ENCODE data around the gene ANKRD66.
A peak's percentile ranks its signal among the peaks of the same experiment; 100 is the strongest.
"Not testable (repeated sequence)": the region's sequence is repeated elsewhere in the genome, so short reads cannot be mapped to it uniquely, and the experiment has no call there.

ANKRD66 gene

DNA sequence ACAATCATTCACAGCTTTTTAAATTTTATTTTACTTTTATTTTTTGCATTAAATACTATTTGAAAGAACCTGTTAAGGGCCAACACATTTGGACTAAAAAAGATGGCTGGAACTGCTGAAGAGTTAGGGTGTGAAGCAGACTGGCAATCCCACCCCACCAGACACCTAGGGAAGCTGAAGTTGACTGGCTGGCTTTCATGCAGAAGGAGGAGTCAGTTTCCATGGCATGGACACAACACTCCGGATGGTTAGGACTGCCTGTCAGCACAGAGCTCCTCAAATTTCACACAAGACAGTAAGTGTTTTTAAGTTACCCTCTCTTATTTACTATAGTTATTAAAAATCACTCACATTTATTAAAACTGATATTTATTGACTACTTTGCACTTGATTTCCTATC, at the start of gene ANKRD66:
ANKRD66 (plus strand) TSS at position 238 of the 400 bp plus-strand sequence. CDS start 5,016 bp downstream, outside the sequence.
- DNase-seq, result no peak

DNA sequence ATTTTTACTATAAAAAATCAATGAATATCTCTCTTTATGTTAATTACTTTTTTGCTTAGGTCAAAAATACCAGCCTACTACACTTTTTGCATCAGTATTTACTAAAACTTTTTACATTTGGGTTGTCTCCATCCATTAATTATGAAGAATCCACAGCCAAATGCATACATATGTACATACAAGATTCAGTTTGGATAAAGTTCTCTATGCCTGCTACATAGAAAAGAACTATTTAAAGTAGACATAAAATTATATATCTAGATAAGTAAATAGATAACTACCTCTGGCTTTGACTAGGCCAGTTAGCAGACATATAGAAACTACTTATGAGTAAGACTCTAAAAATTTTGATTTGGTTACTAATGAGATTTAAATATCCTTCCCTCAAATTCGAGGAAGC, 46.8 kb upstream of the ANKRD66 start:
- DNase-seq, result no peak

DNA sequence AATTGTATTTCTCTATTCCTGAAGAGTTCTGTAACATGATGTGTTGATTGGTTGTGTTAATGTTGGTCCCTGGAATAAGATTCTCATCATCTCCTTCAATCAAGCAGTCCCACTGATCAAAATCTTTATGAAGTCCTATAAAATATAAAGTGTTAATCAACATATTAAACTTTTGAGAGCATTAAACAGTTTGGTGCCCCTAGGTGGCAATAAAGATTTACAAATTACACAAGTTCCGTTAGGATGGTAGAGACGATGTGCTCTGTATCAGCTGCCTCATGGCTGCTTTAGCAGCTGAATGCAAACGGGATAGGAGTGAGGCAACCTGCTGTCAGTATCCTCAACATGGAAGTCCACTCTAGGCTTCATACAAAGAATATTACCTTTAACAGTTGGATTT, 42.2 kb upstream of the ANKRD66 start:
- no peak for DNase-seq

DNA sequence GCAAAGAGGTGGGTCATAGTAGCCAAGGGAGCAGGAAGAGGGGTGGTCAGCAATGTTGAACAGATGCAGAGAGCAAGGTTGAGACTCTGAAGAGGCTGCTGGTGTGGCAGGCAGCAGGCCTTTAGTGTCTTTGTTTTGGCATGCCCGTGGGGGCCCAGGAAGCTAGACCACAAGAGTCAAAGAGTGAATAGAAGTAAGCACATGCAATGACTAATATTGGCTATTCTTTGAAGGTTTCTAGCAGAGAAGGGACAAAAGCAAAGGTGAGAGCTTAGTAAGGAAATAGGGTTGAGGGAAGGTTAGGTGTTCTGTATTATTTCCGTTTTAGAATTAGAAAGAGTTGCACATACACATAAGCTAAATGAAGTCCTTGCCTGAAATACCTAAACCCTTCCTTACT, 40.3 kb upstream of the ANKRD66 start:
- no peak for DNase-seq

DNA sequence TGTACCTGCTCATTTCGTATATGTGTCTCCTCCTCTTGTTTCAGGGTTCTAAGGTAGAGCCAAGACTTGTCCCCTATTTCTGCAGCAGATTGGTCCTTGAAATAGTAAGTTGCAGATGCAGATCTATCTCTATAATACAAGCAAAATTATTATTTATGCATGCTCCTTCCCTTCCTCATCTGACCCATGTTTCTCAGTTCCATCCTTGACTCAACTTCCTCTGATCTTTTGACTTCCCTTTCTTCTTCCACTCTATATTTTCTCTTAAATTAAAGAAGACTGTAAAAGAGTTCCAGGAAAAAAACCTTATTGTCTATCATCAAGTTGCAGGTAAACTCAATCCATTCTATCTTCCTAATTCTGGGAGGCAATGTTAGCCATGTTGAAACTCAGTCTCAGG, 35.2 kb upstream of the ANKRD66 start:
- DNase-seq, result no peak

DNA sequence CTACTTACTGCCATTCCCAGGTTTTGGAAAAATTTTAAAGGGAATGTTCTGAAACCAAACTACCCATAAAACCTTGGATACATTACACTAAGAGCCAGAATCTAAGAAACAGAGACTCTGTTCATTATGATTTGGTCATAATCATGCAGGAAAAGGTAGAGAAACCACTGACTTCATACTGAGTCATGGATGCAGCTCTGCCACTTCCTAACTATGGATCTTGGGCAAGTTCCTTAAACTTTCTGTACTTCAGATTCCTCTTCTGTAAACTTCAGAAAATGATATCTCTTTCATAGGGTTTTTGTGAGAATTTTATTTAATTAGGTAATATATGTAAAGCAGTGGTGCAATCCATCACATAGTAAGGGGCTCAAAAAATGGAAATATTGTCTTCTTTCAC, 31.6 kb upstream of the ANKRD66 start:
- DNase-seq, result no peak

DNA sequence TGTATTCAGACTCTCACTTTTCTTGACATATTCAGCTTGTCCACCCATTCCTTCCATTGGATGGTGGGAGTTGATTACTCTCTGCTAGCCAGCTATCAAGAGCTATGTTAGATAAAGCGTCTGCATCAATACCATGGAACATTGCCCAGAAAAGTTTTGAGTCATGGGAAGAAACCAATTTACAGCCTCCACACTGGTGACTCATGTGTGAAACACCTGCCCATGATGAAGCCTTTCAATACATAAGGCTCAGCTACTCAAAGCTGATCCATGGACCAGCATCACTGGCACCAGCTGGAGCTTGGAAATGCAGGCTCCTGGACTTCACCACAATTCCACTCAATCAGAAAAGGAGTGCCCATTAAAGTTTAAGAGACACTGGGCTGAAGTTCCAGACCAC, 27.6 kb upstream of the ANKRD66 start:
- no peak for DNase-seq

DNA sequence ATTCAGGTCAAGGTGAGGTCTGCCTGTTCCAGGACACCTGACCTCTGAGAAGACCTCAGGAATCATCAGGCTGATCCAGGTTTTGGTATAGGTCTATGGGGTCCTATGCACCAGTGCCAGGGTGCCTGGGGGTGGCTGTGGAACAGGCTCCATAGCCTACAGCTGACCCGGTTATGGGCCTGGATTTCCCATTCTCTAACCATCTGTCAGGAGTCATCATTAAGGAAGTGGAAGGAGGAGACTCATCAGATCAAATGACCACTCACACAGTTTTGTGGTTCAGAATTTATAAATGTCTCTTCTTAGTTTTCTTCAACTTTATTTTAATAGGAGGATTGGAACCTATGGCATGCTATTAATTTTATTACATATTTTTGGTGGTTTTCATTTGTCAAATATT, 26.3 kb upstream of the ANKRD66 start:
- DNase-seq, result no peak

DNA sequence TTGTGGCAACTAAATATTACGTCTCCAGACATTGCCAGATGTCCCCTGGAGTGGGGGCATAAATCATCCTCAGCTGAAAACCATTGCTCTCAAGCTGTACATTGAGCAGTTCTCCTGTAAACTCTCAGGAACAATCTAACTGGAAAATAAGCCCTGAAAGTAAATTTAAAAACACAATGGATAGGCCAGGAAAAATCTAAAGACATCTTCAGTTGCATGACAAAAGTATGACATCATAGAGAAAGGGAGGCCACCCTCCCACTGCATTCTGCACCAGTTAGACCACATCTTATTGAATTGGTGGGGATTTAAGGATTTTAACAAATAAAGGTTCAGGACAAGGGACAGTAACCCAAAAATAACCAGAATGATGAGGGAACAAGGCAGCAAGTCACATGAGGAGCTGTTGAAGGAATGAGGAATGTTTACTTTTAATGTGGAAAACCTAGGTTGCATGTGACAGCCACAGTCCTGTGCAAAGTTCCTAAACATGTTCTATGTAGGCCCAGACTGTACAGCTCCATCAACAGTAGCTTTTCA, 16.9 kb upstream of the ANKRD66 start:
- DNase-seq, result no peak

DNA sequence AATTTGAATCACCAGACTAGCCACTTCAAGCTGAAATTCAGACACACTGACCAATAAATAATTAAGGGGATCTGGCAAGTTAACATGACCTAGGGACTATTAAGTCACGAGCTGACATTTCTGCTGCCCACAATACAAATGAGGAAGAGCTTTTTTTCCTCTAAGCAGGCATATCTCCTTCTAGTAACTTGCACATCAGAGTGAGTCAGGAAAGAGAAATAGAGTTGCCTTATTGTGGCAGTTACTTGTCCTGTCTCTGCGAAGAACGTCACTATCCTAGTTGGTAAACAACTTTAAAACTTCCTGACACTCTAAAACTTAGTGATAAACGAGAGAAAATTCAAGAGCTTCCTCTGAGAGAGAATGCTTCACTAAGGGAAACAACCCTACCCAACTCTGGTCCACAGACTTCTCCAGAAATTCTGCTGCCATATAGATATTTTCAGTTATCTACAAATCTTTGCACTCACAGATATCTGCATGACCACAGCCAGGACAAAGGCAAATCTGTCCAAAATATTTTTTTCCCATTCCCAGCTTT, 15.7 kb upstream of the ANKRD66 start:
- DNase-seq, result no peak

DNA sequence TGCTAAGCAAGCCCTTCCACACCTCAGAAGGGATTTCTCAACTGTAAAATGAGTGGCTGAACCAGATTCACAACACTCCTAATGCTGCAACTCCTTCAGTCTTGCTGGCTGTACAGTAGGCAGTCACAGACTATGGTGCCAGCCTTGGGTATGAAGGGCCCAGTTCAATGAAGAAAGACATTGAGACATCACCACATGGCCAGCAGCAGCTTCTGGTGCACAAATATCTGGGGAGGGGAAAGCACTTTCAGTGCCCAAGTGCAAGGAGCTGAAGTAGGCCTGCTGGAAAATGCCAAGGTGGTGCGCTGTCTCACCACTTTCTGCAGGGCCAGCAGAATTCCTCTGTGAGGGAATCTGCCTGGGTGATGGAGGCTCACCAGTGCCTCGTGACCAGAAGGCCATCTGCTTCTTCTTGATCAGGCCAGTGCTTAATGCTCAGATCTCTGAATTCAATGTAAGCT, 13.4 kb upstream of the ANKRD66 start:
- no peak for DNase-seq

DNA sequence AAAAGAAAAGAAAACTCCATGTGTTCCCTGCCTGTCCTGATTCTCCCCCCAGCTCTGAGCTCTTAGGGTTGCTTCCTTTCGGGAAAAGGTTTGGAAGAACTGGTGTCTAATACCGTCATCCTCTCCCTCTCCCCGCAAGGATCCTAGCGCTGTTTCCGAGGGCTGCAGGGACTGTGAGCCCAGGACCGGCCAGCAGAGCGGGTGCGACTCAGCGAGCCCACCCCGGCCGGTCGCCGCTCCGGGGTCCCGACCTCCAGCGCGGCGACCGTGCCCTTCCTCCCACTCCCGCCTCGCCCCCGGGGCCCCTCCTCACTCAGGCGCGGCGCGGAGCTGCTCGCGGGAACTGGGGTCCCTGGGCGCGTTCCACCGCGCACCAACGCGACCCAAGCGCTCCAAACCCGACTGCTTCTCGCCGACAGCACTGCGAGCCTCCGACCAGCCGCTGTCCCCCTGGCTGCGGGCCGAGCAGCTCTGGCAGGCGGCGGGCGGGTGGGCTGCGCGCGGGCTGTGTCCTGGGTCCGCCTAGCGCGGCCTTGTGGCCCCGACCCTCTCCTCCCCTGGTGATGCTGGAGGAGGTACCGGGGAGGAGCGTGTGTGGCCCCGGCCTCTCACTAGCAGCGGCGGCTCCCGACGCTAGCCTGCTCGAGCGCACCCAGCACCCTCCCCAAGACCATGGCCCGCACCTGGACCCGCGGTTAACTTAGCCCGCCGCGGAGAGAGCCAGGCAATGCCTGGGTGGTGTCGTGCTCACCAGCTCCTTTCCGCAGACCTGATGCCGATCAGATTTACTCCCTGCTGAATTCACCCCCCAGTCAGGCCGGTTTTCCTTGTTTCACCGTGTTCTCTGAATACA, 11.6 kb upstream of the ANKRD66 start, which contains the start of gene PLA2G7:
PLA2G7 (minus strand) TSS at position 509 of the 853 bp plus-strand sequence. CDS start 12,484 bp downstream, outside the sequence.
- DNase-seq, result peak; percentile 40

DNA sequence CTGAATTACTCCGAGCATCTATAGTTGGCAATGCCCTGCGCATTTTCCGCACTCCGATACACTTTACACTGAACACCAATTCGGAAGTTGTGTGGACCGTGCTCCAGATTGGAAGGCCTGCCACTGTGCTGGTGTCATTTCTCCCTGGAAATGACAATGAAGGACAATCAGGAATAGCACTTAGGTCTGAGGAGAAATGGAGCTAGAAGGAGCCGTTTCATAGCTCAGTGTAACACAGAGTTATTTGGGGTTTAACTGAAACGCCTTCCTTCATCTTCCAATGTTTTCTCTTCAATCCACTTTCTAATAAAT, 11.1 kb upstream of the ANKRD66 start:
- DNase-seq, result no peak

DNA sequence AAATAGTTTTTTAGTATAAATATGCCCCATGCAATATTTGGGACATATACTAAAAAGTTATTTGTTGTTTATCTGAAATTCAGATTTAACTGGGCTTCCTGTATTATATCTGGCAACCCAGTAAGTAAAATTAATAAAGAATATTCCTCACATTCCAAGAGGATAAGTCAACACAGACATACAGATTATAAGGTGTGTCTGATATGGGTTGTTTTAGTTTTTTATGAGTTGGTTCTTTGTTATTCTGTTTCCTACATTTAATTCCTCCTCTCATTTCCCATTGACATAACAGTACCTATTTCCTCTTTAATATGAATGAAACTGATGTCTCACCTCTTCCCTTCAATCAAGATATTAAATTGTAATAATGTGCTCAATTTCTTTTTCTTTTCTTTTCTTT, 9.8 kb upstream of the ANKRD66 start:
- DNase-seq, result no peak

DNA sequence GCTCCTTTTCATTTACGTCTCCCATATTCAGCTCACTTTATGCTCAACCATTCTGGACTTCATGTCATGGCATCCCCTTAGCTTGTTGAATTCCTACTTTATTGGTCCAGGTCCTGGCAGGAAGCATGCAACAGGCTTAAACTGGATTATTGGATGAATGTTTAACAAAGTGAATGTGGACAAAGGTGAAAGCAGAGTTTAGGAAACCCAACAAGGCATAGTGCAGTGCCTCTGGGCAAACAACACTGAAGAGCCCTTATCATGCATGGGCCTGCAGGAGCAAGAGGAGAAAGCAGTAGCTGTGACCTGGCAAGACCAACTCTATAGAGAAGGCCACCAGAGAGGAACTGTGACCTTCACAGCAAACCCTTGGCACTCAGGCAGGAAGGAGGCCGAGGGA, 5.3 kb upstream of the ANKRD66 start:
- no peak for DNase-seq

DNA sequence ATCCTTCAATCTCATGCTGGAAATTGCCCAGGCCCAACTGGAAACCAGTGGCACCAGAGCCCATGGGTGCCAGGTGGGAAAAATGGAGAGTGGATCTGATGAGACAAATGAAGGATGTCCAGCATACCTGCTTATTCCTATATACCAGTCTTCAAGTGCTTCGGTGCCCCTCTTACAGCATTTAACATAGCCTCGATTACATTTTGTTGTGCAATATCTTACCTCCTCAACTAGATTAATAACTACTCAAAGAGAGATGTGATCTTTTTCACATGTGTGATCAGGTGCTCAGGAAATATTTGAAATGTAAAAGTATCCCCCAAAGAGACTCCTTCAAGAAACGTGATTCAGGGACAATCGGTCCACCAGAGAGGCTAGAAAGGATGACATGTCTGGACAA, 4.8 kb upstream of the ANKRD66 start:
- no peak for DNase-seq

DNA sequence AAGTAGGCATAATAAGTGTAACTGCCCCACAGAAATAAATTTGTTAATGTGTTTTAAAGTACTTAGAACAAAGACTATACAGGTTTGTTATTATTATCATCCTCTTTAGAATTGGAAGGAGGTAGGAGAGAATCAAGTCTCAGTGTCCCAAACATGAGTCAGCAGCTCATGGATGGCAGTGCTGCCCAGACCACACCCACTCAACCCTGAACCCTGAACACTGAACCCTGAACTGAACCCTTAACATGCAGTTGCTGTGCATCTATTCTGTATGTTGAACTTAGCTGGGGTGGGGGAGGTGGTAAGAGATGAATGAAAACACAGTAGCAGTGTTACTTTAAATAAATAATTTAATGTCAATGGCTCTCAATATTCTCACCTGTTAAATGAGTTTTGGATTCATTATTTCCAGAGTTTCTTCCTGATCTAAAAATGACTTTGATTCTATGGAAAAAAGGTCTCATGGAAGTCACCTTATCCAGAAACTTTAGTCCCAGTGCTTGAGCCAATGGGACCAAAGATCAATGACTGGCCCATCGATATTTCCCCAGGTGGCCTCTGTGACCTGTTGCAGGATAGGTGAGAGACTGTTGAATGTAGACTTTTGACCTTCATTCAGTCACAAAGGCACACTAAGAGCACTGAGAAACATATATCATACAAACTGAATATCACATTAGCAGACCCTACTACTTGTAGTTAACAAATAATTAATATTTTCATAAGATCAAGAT, 3.1 kb upstream of the ANKRD66 start:
- no peak for DNase-seq

DNA sequence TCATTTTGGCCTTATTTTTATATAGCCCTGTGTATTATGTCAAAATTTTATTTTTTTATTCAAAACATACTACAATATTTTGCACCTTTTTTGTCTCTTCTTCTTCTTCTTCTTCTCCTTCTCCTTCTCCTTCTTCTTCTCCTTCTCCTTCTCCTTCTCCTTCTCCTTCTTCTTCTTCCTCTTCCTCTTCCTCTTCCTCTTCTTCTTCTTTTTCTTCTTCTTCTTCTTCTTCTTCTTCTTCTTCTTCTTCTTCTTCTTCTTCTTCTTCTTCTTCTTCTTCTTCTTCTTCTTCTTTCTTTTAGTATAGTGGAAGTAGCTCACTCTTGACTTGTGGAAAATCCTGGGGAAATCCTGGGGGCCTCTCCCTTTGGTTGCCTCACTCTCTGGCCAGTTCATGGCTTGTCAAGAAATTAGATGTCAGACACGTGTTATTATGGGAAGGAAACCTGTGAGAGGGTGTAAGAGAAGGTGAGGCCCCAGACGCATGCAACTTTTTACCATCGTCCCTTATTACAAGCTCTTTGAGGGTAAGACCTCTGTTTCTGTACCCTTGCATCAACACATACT, 2.5 kb upstream of the ANKRD66 start:
- not testable (repeated sequence) for DNase-seq

DNA sequence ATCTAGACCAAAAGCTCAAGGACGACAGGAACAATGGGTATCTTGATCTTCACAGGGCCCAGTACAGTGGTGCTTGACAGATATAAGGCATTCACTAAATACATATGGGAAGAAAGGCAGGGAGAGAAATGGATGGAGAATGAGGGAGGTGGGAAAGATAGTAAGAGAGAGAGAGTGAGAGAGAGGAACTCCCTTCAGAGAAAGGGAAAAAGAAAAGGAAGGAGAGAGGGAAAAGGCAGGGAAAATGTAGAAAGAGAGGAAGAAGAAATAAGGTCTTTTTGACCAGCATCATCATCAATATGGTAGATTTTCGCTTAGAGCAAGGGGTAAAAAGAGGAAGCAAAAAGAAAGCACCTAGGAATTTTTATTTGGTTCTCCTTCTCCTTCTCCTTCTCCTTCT, 760 bp upstream of the ANKRD66 start:
- no peak for DNase-seq

DNA sequence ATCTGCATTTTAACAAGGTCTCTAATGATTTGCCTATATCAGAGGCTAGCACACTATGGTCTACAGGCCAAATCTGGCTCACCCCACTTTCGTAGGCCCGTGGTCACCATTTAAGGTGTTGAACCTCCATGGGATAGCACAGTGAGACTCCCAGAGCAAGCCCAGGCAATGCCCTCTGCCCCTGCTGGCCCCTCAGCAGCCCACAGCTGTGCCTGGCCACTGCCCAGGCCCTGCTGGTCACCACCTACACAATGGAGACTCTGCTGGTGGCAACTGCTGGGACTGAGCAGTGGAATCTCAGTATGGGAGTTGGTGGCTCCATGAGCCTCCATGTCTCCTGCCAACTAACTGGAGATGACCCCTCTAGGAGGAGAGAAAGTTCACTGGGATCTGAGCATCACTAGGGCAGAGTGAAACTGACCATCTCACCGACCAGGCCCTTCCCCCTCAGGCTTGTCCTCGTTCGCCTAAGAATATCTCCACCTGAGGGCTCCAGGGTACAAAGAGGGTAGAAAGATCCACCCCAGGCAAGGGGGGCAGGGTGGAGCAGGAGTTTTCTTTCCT, 2.3 kb downstream of the ANKRD66 start:
- DNase-seq, result no peak

DNA sequence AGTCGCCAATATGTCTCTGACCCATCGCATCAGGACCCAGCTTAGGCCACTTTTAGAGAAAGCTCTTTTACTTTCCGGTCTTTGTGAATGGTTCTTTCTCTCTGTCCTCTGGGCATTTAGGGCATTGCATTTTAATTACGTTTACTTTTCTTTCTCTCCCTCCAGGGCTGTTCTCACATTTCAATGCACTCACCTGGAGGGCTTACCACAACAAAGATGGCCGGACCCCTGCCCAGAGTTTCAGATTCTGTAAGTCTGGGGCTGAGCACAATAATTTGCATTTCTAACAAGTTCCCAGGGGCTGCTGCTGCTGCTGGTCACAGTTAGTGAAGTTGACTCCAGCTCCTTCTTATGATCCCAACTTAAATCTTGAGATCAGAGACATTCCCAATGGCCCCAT, 3.0 kb downstream of the ANKRD66 start:
- no peak for DNase-seq

DNA sequence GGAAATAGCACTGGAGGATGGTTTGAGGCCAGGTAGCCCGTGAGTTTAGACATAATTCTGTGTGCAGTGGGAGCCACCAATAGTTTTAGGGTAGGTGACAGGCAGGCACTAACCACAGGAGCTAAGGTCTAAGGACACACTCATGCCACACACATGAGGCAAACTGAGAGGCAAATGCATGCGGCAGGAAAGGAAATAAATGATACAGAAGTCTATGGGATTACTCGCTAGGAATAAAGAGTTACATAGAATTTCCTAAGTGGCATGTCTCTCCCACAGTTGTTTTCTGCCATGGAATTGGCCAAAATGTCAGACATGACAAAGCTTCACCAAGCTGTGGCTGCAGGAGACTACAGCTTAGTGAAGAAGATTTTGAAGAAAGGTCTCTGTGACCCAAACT, 4.9 kb downstream of the ANKRD66 start:
- DNase-seq, result no peak

DNA sequence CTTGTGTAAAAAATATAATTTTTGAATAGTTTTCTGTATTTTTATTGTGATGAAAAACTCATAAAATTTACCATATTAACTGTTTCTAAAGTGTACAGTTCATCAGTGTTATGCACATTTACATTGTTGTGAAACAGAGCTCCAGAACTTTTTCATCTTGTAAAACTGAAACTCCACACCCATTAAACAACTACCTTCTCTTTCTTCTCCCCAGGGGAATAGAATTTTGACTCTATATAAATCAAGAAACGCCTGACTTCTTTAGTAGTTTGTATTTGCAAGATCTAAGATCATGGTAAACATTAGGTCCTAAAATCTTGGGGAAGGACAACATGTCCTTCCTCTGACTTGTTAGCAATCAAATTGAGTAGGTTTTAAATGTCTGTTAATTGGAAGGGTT, 9.1 kb downstream of the ANKRD66 start:
- no peak for DNase-seq
